NCI-H748 (cell line): ENCODE results near the gene AIG1.
"Not testable (repeated sequence)": the region's sequence is repeated elsewhere in the genome, so short reads cannot be mapped to it uniquely, and the experiment has no call there.

Source experiments
- DNase-seq: peaks from one replicate; lab custom pipeline; 2025; ENCODE audit not compliant: unreplicated experiment; lab: John Stamatoyannopoulos, UW

Gene AIG1

GRCh38 chr6:143125864-143126573 lies 65.3 kb downstream of the AIG1 start:
- no peak for DNase-seq

- DNase-seq, result no peak
Observed at GRCh38 chr6:143126574-143126941, 65.9 kb downstream of the AIG1 start.

- no peak for DNase-seq
Observed at GRCh38 chr6:143127941-143128680, 67.4 kb downstream of the AIG1 start.

- no peak for DNase-seq
Observed at GRCh38 chr6:143128681-143129015, 68.0 kb downstream of the AIG1 start.

GRCh38 chr6:143130928-143131327 lies 70.2 kb downstream of the AIG1 start:
- DNase-seq, result no peak

- no peak for DNase-seq
Observed at GRCh38 chr6:143135325-143135724, 74.6 kb downstream of the AIG1 start.

GRCh38 chr6:143135797-143136561 lies 75.3 kb downstream of the AIG1 start:
- DNase-seq, result no peak

- DNase-seq, result no peak
Observed at GRCh38 chr6:143136647-143137046, 76.0 kb downstream of the AIG1 start.

GRCh38 chr6:143139239-143139784 lies 78.6 kb downstream of the AIG1 start:
- DNase-seq, result no peak

GRCh38 chr6:143139884-143140283 lies 79.2 kb downstream of the AIG1 start:
- not testable (repeated sequence) for DNase-seq

GRCh38 chr6:143140767-143141166 lies 80.1 kb downstream of the AIG1 start:
- DNase-seq, result no peak

- no peak for DNase-seq
Observed at GRCh38 chr6:143141442-143141841, 80.8 kb downstream of the AIG1 start.

- DNase-seq, result no peak
Observed at GRCh38 chr6:143146186-143146851, 85.6 kb downstream of the AIG1 start.

- DNase-seq, result no peak
Observed at GRCh38 chr6:143149771-143150170, 89.1 kb downstream of the AIG1 start.

- DNase-seq, result no peak
Observed at GRCh38 chr6:143150281-143150680, 89.6 kb downstream of the AIG1 start.

GRCh38 chr6:143151381-143151780 lies 90.7 kb downstream of the AIG1 start:
- DNase-seq, result no peak

GRCh38 chr6:143155681-143156080 lies 95.0 kb downstream of the AIG1 start:
- DNase-seq, result no peak

GRCh38 chr6:143157131-143157530 lies 96.4 kb downstream of the AIG1 start:
- no peak for DNase-seq

GRCh38 chr6:143158113-143158581 lies 97.5 kb downstream of the AIG1 start:
- DNase-seq, result no peak

GRCh38 chr6:143159001-143159400 lies 98.3 kb downstream of the AIG1 start:
- no peak for DNase-seq

GRCh38 chr6:143160015-143160414 lies 99.3 kb downstream of the AIG1 start:
- DNase-seq, result no peak
